ENCODE results near the gene ASB9.
"Not testable (repeated sequence)": the region's sequence is repeated elsewhere in the genome, so short reads cannot be mapped to it uniquely, and the experiment has no call there.

The ASB9 gene

DNA sequence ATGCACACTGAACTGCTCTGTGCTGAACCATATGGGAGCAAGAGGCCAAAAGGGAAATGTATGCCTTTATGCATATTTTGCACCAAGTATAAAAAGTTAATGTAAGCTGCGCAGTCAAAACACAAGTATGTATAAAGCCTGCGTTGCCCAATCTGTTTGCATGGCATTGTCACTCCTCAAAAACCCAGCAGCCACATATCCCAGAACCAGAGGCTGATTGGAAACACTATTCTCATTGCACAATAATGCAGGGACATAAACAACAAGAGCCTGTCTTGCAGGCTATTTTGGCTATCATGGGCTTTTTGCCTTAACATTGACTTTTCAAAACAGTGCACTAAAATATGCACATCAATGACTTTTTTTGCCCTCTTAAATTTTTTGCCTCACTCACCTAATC, 5.1 kb upstream of the ASB9 start:
- no peak overlapping the region for H2AFZ ChIP-seq (ENCODE audit: low read depth, low read length, severe bottlenecking)
- H3K27ac ChIP-seq (ENCODE audit: low read depth, low read length) = no peak overlapping the region
- H3F3A ChIP-seq (ENCODE audit: insufficient read depth) = no peaks in the 10 kb centered on the region
- TF ChIP-seq EZH2phosphoT487 (conservative IDR thresholded peaks at IDR 0.05; ENCODE audit: low read length) = no peak
- TF ChIP-seq, protein P1, sequence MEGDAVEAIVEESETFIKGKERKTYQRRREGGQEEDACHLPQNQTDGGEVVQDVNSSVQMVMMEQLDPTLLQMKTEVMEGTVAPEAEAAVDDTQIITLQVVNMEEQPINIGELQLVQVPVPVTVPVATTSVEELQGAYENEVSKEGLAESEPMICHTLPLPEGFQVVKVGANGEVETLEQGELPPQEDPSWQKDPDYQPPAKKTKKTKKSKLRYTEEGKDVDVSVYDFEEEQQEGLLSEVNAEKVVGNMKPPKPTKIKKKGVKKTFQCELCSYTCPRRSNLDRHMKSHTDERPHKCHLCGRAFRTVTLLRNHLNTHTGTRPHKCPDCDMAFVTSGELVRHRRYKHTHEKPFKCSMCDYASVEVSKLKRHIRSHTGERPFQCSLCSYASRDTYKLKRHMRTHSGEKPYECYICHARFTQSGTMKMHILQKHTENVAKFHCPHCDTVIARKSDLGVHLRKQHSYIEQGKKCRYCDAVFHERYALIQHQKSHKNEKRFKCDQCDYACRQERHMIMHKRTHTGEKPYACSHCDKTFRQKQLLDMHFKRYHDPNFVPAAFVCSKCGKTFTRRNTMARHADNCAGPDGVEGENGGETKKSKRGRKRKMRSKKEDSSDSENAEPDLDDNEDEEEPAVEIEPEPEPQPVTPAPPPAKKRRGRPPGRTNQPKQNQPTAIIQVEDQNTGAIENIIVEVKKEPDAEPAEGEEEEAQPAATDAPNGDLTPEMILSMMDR (IDR thresholded peaks at IDR 0.05; ENCODE audit: insufficient read depth, low read length, poor library complexity, severe bottlenecking) = no peak
- H3K79me2 ChIP-seq (ENCODE audit: insufficient read depth, low read length) = no peaks in the 10 kb centered on the region
- H3K4me2 ChIP-seq (ENCODE audit: low read depth, low read length, poor library complexity, severe bottlenecking) = no peak overlapping the region
- H3K27me3 ChIP-seq (ENCODE audit: low read length) = no peaks in the 10 kb centered on the region
- H3K4me3 ChIP-seq (ENCODE audit: insufficient read depth, low read length, poor library complexity, severe bottlenecking) = no peak overlapping the region
- no peak overlapping the region for H3K9ac ChIP-seq (ENCODE audit: low read length)
- H4K20me1 ChIP-seq (ENCODE audit: low read depth, low read length) = no peaks in the 10 kb centered on the region
- H3K9me2 ChIP-seq (replicated peaks; ENCODE audit: insufficient read depth, low read length) = no peaks in the 10 kb centered on the region
- H3K9me3 ChIP-seq (ENCODE audit: insufficient read depth, low read length) = no peaks in the 10 kb centered on the region
- H3K36me3 ChIP-seq (ENCODE audit: low read length) = no peaks in the 10 kb centered on the region

- H3K27ac ChIP-seq (ENCODE audit: low read depth, low read length); H3K36me3 ChIP-seq (ENCODE audit: low read length); H3K9ac ChIP-seq (ENCODE audit: low read length); H3F3A ChIP-seq (ENCODE audit: insufficient read depth); H3K79me2 ChIP-seq (ENCODE audit: insufficient read depth, low read length); H2AFZ ChIP-seq (ENCODE audit: low read depth, low read length, severe bottlenecking); H3K9me3 ChIP-seq (ENCODE audit: insufficient read depth, low read length); H3K4me2 ChIP-seq (ENCODE audit: low read depth, low read length, poor library complexity, severe bottlenecking); H3K9me2 ChIP-seq (replicated peaks; ENCODE audit: insufficient read depth, low read length); H4K20me1 ChIP-seq (ENCODE audit: low read depth, low read length); H3K4me3 ChIP-seq (ENCODE audit: insufficient read depth, low read length, poor library complexity, severe bottlenecking); H3K27me3 ChIP-seq (ENCODE audit: low read length): not testable (repeated sequence)
Observed at GRCh38 chrX:15273275-15273674, 3.4 kb upstream of the ASB9 start.

GRCh38 chrX:15271757-15272156, 1.9 kb upstream of the ASB9 start:
- Histone ChIP-seq H3K79me2 (ENCODE audit: insufficient read depth, low read length) (no peaks in the 10 kb centered on the region), H3K27me3 (ENCODE audit: low read length) (no peaks in the 10 kb centered on the region), H3K4me2 (ENCODE audit: low read depth, low read length, poor library complexity, severe bottlenecking) (no peak overlapping the region), H3K9me3 (ENCODE audit: insufficient read depth, low read length) (no peaks in the 10 kb centered on the region), H3K9ac (ENCODE audit: low read length) (no peak overlapping the region), H4K20me1 (ENCODE audit: low read depth, low read length) (no peaks in the 10 kb centered on the region), H2AFZ (ENCODE audit: low read depth, low read length, severe bottlenecking) (no peak overlapping the region), H3F3A (ENCODE audit: insufficient read depth) (no peaks in the 10 kb centered on the region), H3K36me3 (ENCODE audit: low read length) (no peaks in the 10 kb centered on the region), H3K27ac (ENCODE audit: low read depth, low read length) (no peak overlapping the region), H3K9me2 (replicated peaks; ENCODE audit: insufficient read depth, low read length) (no peaks in the 10 kb centered on the region), H3K4me3 (ENCODE audit: insufficient read depth, low read length, poor library complexity, severe bottlenecking) (no peak overlapping the region)
- no peak for TF ChIP-seq EZH2phosphoT487 (conservative IDR thresholded peaks at IDR 0.05; ENCODE audit: low read length)
- TF ChIP-seq, protein P1 (IDR thresholded peaks at IDR 0.05; ENCODE audit: insufficient read depth, low read length, poor library complexity, severe bottlenecking) = no peak

DNA sequence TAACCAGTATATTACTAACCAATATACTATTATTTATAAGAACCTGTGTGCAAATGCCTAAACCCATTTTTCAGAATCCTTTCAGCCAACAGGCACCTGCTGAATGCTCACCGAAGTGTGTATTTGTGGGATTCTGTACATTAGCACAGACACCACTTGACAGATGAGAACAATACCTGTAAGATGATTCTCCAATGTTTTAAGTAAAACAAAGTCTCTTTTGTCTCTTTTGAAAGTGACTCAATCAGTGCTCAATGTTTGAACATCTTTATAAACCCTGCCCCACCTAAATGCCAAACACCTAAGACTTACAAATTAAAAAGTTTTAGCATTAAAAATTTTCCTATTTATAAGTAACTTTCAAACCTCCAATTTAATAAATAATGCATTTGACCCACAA, 763 bp downstream of the ASB9 start:
- Histone ChIP-seq H3K4me3 (ENCODE audit: insufficient read depth, low read length, poor library complexity, severe bottlenecking) (no peak overlapping the region), H3K9me3 (ENCODE audit: insufficient read depth, low read length) (no peaks in the 10 kb centered on the region), H3K4me2 (ENCODE audit: low read depth, low read length, poor library complexity, severe bottlenecking) (no peak overlapping the region), H3K9me2 (replicated peaks; ENCODE audit: insufficient read depth, low read length) (no peaks in the 10 kb centered on the region), H3K27me3 (ENCODE audit: low read length) (no peaks in the 10 kb centered on the region), H3K27ac (ENCODE audit: low read depth, low read length) (no peak overlapping the region), H4K20me1 (ENCODE audit: low read depth, low read length) (no peaks in the 10 kb centered on the region), H3K79me2 (ENCODE audit: insufficient read depth, low read length) (no peaks in the 10 kb centered on the region), H2AFZ (ENCODE audit: low read depth, low read length, severe bottlenecking) (no peak overlapping the region), H3K9ac (ENCODE audit: low read length) (no peak overlapping the region), H3F3A (ENCODE audit: insufficient read depth) (no peaks in the 10 kb centered on the region), H3K36me3 (ENCODE audit: low read length) (no peaks in the 10 kb centered on the region)
- TF ChIP-seq, protein P1 (IDR thresholded peaks at IDR 0.05; ENCODE audit: insufficient read depth, low read length, poor library complexity, severe bottlenecking) = no peak
- no peak for TF ChIP-seq EZH2phosphoT487 (conservative IDR thresholded peaks at IDR 0.05; ENCODE audit: low read length)
